ENCODE measurements around the gene PRKAR2B.

The PRKAR2B gene

GRCh38 chr7:107160389-107160788 is 115.9 kb downstream of the PRKAR2B start:
- ChIA-PET CTCF (no interaction called here), POLR2A (no interaction called here)
- TF ChIP-seq FOXK2 (IDR thresholded peaks at IDR 0.05) = no peak
- no peak for TF ChIP-seq FOXM1 (IDR thresholded peaks at IDR 0.05; ENCODE audit: borderline replicate concordance)
- TF ChIP-seq LEF1 (IDR thresholded peaks at IDR 0.05; ENCODE audit: borderline replicate concordance) = no peak
- no peak for TF ChIP-seq BHLHE40 (IDR thresholded peaks at IDR 0.05; ENCODE audit: borderline replicate concordance)
- no peak for TF ChIP-seq SP1 (IDR thresholded peaks at IDR 0.05)
- TF ChIP-seq NFRKB (IDR thresholded peaks at IDR 0.05) = no peak
- DNase-seq (ENCODE audit: extremely low spot score) = no peak

- no peak for DNase-seq (ENCODE audit: extremely low spot score)
- ChIA-PET CTCF (interaction anchor here (0.7 kb wide), 1 partner anchor 202 kb away, joined by 3 read pairs; no protein-coding TSS in a partner anchor), POLR2A (no interaction called here)
- TF ChIP-seq FOXM1 (IDR thresholded peaks at IDR 0.05; ENCODE audit: borderline replicate concordance) (no peak), FOXK2 (IDR thresholded peaks at IDR 0.05) (no peak), ZNF384 (IDR thresholded peaks at IDR 0.05) (no peak), SP1 (IDR thresholded peaks at IDR 0.05) (no peak), CTBP1 (IDR thresholded peaks at IDR 0.05; ENCODE audit: borderline replicate concordance) (no peak), SUZ12 (IDR thresholded peaks at IDR 0.05) (no peak), PKNOX1 (IDR thresholded peaks at IDR 0.05) (no peak), ELF4 (IDR thresholded peaks at IDR 0.05) (no peak), HDGF (IDR thresholded peaks at IDR 0.05; ENCODE audit: borderline replicate concordance) (no peak), ARNT (IDR thresholded peaks at IDR 0.05) (no peak), TARDBP (IDR thresholded peaks at IDR 0.05) (no peak), BHLHE40 (IDR thresholded peaks at IDR 0.05; ENCODE audit: borderline replicate concordance) (no peak)
Observed at GRCh38 chr7:107161415-107161814, 116.9 kb downstream of the PRKAR2B start.

GRCh38 chr7:107162475-107162874 is 118.0 kb downstream of the PRKAR2B start:
- TF ChIP-seq NFRKB (IDR thresholded peaks at IDR 0.05) (no peak), LEF1 (IDR thresholded peaks at IDR 0.05; ENCODE audit: borderline replicate concordance) (no peak), ELF4 (IDR thresholded peaks at IDR 0.05) (no peak), CTBP1 (IDR thresholded peaks at IDR 0.05; ENCODE audit: borderline replicate concordance) (no peak), FOXK2 (IDR thresholded peaks at IDR 0.05) (no peak), ZNF384 (IDR thresholded peaks at IDR 0.05) (no peak)
- ChIA-PET CTCF (no interaction called here), POLR2A (no interaction called here)
- no peak for DNase-seq (ENCODE audit: extremely low spot score)

GRCh38 chr7:107164092-107164491 is 119.6 kb downstream of the PRKAR2B start:
- no peak for DNase-seq (ENCODE audit: extremely low spot score)
- CTCF ChIA-PET = no interaction called here
- TF ChIP-seq HDGF (IDR thresholded peaks at IDR 0.05; ENCODE audit: borderline replicate concordance) = no peak
- TF ChIP-seq SUZ12 (IDR thresholded peaks at IDR 0.05) = no peak
- TF ChIP-seq FOXK2 (IDR thresholded peaks at IDR 0.05) = no peak
- TF ChIP-seq ZNF384 (IDR thresholded peaks at IDR 0.05) = no peak
- TF ChIP-seq PKNOX1 (IDR thresholded peaks at IDR 0.05) = no peak
- TF ChIP-seq L3MBTL2 (conservative IDR thresholded peaks at IDR 0.05) = no peak
- TF ChIP-seq ARNT (IDR thresholded peaks at IDR 0.05) = no peak
- TF ChIP-seq ELF4 (IDR thresholded peaks at IDR 0.05) = no peak
- no peak for TF ChIP-seq LEF1 (IDR thresholded peaks at IDR 0.05; ENCODE audit: borderline replicate concordance)
- TF ChIP-seq FOXM1 (IDR thresholded peaks at IDR 0.05; ENCODE audit: borderline replicate concordance) = no peak
- no peak for TF ChIP-seq BHLHE40 (IDR thresholded peaks at IDR 0.05; ENCODE audit: borderline replicate concordance)
- TF ChIP-seq CTBP1 (IDR thresholded peaks at IDR 0.05; ENCODE audit: borderline replicate concordance) = no peak
- TF ChIP-seq SP1 (IDR thresholded peaks at IDR 0.05) = no peak
- no peak for TF ChIP-seq TARDBP (IDR thresholded peaks at IDR 0.05)
- no peak for TF ChIP-seq FOXA1 (IDR thresholded peaks at IDR 0.05)
- no peak for TF ChIP-seq NFRKB (IDR thresholded peaks at IDR 0.05)
- POLR2A ChIA-PET = no interaction called here

- no peak for TF ChIP-seq FOXM1 (IDR thresholded peaks at IDR 0.05; ENCODE audit: borderline replicate concordance)
- TF ChIP-seq TARDBP (IDR thresholded peaks at IDR 0.05) = no peak
- no peak for TF ChIP-seq BHLHE40 (IDR thresholded peaks at IDR 0.05; ENCODE audit: borderline replicate concordance)
- ChIA-PET POLR2A (no interaction called here), CTCF (no interaction called here)
- no peak for DNase-seq (ENCODE audit: extremely low spot score)
Observed at GRCh38 chr7:107165341-107165740, 120.8 kb downstream of the PRKAR2B start.

- ChIA-PET CTCF (interaction anchor here (0.8 kb wide), 1 partner anchor 28 kb away, joined by 4 read pairs; no protein-coding TSS in a partner anchor), POLR2A (no interaction called here)
- DNase-seq (ENCODE audit: extremely low spot score) = no peak
- TF ChIP-seq ZNF384 (IDR thresholded peaks at IDR 0.05) (peak; percentile 65; the same call in 1 of the 2 replicates), L3MBTL2 (conservative IDR thresholded peaks at IDR 0.05) (no peak)
Observed at GRCh38 chr7:107166736-107167426, 122.4 kb downstream of the PRKAR2B start.

GRCh38 chr7:107167483-107168232 is 123.2 kb downstream of the PRKAR2B start:
- TF ChIP-seq NFRKB (IDR thresholded peaks at IDR 0.05) (peak; percentile 53; the same call in 1 of the 2 replicates), SP1 (IDR thresholded peaks at IDR 0.05) (no peak), FOXM1 (IDR thresholded peaks at IDR 0.05; ENCODE audit: borderline replicate concordance) (no peak; the same call in 1 of the 2 replicates)
- ChIA-PET CTCF (interaction anchor here (0.7 to 1.3 kb wide), 3 partner anchors 19 to 123 kb away, joined by 3 to 4 read pairs (median 4); no protein-coding TSS in a partner anchor), POLR2A (interaction anchor here (0.6 to 2.0 kb wide), 10 partner anchors 9 to 883 kb away, joined by 3 to 8 read pairs (median 3); partner anchors contain the start of genes CBLL1, COG5, DUS4L and NAMPT)
- DNase-seq (ENCODE audit: extremely low spot score) = peak; percentile 36

Data from HEK293T (cell line).